ENCODE measurements around the gene ZBTB47. TPM values are rescaled to one million over a fixed set of nuclear protein-coding genes. Genes with fewer than 3 reads are reported as not detected.

The ZBTB47 gene
- total RNA-seq, 2 donors from 2014 or later, result 4.0 to 9.0 TPM

DNA sequence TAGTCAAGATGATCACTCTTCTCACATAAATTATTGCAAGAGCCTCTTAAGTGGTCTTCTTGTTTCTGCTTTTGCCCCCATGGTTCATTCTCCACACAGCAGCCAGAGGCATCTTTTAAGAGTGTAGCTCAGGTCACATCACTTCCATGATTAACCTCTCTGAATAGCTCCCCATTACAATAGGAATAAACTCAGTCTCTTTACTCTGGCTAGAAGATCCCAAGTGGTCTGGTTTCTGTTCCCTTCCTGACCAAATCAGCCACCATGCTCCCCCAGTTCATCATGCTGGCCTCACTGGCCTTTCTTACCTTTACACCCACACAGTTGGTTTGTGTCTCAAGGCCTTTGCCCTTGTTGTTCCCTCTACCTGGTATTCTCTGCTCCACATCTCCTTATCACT lies 40.9 kb downstream of the ZBTB47 start:
- H3K4me1 ChIP-seq, result no peaks in the 10 kb centered on the region
- intact Hi-C loops (cut with DNase I), result no loop called here
- DNase-seq, result no peak

DNA sequence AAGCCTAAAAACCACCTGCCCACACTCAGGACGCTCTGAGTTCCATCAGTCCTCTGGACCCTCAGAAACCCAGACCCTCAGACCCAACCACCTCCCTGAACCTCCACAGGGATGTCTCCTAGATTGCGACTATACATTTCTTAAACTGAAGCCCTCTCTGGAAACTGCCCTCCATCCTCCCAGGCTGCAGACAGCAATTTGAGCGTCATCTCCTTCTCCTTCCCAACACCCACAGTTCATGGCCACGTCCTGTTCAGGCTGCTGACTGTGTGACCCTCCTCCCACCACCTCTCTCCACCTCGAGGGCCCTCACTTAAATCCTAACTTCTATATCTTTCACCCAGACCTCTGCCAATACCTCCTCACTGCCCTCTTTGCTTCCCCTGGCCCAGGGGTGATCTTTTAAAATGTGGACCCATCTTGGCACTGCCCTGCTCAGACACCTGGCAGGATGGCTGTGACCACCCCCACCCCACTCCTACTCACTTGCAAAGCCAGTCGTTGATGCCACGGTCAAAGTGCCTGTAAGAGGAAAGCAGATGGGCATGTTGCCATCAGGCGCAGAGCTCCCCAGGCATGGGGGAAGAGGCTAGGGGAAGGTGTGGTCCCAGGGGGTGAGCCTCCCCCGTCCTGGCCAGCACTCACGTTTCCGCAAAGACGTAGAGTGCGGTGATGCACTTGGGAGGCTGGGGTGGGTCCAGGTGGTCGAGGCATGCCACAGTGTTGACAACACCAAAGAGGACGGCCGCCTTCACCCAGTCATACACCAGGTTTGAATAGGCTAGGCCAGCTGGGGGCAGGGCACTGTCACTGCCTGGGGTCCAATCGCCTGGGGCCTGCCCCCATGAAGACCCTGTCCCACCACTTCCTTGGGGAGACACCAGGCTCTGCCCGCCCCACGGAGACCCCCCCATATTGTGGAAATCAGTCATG lies 43.1 kb downstream of the ZBTB47 start:
- no peaks in the 10 kb centered on the region for H3K9me3 ChIP-seq
- intact Hi-C loops (cut with DNase I), result no loop called here
- H3K27me3 ChIP-seq, result no peaks in the 10 kb centered on the region
- H3K4me1 ChIP-seq, result no peaks in the 10 kb centered on the region
- H3K27ac ChIP-seq, result no peak overlapping the region
- DNase-seq, result no peak
- no peak overlapping the region for H3K4me3 ChIP-seq
- TF ChIP-seq, protein P1, sequence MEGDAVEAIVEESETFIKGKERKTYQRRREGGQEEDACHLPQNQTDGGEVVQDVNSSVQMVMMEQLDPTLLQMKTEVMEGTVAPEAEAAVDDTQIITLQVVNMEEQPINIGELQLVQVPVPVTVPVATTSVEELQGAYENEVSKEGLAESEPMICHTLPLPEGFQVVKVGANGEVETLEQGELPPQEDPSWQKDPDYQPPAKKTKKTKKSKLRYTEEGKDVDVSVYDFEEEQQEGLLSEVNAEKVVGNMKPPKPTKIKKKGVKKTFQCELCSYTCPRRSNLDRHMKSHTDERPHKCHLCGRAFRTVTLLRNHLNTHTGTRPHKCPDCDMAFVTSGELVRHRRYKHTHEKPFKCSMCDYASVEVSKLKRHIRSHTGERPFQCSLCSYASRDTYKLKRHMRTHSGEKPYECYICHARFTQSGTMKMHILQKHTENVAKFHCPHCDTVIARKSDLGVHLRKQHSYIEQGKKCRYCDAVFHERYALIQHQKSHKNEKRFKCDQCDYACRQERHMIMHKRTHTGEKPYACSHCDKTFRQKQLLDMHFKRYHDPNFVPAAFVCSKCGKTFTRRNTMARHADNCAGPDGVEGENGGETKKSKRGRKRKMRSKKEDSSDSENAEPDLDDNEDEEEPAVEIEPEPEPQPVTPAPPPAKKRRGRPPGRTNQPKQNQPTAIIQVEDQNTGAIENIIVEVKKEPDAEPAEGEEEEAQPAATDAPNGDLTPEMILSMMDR (IDR thresholded peaks at IDR 0.05), result no peak
- H3K9ac ChIP-seq (ENCODE audit: low read depth in 2 of 2, low read length in 2 of 2), result no peak overlapping the region
- H3K36me3 ChIP-seq, result no peaks in the 10 kb centered on the region

More for the DNA sequence above, 40.9 kb downstream of the ZBTB47 start:
- Histone ChIP-seq H3K9me3 (no peaks in the 10 kb centered on the region), H3K4me3 (no peak overlapping the region), H3K9ac (ENCODE audit: low read depth in 2 of 2, low read length in 2 of 2) (no peak overlapping the region), H3K27me3 (no peaks in the 10 kb centered on the region), H3K27ac (no peak overlapping the region), H3K36me3 (no peaks in the 10 kb centered on the region)
- TF ChIP-seq, protein P1 (IDR thresholded peaks at IDR 0.05), result no peak

DNA sequence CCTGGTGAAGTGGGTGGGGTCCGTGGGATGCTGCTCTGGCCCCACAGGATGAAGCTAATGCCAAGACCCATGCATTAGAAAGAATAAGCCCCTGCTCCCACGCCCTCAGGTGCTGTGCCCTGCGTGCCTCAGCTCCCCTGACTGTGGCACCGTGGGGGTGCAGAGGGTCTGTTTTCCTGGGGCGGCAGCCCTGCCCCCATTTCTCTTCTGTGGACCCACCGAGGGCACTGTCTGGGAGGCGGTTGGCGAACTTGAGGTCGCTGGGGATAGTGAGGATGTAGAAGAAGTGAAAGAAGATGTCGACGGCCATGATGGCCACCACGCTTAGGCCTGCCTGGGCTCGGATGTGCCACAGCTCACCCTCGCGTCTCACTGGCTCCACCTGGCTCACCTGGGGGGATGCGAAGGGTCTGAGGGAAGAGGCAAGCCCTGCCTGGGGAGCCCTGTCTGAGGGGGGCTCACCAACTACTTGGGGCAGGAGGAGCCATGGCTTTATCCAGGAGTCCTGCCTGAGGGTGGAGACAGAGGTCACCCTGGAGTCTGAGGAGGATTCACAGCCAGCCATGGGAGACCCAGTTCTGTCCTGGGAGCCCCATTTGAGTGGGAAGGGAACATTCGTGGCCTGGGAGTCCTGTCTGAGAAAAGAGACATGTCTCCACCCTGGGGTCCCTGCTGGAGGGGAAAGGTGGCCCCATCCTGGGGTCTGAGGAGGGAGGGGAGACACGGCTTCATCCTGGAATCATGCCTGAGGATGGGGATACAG lies 44.0 kb downstream of the ZBTB47 start:
- TF ChIP-seq, protein P1 (IDR thresholded peaks at IDR 0.05), result no peak
- DNase-seq, result no peak
- Histone ChIP-seq H3K4me1 (no peaks in the 10 kb centered on the region), H3K9me3 (no peaks in the 10 kb centered on the region), H3K4me3 (no peak overlapping the region), H3K27me3 (no peaks in the 10 kb centered on the region), H3K27ac (no peak overlapping the region), H3K9ac (ENCODE audit: low read depth in 2 of 2, low read length in 2 of 2) (no peak overlapping the region), H3K36me3 (no peaks in the 10 kb centered on the region)
- intact Hi-C loops (cut with DNase I), result no loop called here

DNA sequence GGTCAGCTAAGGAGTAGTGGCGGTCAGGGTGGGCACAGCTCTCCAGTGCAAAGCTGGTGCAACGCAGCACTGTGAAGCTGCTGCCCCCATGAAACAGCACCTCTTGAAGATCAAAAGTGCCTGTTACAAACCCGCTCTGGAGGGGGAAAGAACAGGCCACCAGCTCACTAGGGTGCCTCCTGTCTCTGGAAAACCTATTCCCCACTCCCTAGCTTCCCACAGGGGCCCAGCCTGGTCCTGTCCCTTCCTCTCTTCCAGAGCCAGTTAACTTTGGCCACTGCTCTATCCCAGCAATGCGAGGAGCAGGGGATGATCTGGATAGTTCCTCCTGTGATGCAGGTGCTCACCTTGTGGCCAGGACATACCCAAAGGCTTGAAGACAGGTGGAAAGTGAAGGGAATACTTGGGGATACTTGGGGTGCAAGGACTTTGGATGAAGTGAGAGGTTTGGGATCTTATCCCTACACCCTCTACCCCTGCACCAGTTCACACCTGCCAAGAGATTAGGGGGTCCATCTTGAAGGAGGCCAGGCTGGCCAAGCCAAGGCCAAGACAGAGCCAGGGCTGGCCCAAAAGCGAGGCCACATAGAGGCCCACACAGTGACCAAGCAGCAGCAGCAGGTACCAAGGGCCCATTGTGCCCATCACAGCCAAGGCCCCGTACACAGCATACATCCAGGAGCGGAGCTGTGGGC lies 44.9 kb downstream of the ZBTB47 start:
- H3K4me3 ChIP-seq, result no peak overlapping the region
- H3K9me3 ChIP-seq, result no peaks in the 10 kb centered on the region
- intact Hi-C loops (cut with DNase I), result no loop called here
- H3K4me1 ChIP-seq, result no peaks in the 10 kb centered on the region
- no peaks in the 10 kb centered on the region for H3K27me3 ChIP-seq
- H3K27ac ChIP-seq, result no peak overlapping the region
- DNase-seq, result no peak
- no peaks in the 10 kb centered on the region for H3K36me3 ChIP-seq
- no peak overlapping the region for H3K9ac ChIP-seq (ENCODE audit: low read depth in 2 of 2, low read length in 2 of 2)
- TF ChIP-seq, protein P1 (IDR thresholded peaks at IDR 0.05), result no peak

DNA sequence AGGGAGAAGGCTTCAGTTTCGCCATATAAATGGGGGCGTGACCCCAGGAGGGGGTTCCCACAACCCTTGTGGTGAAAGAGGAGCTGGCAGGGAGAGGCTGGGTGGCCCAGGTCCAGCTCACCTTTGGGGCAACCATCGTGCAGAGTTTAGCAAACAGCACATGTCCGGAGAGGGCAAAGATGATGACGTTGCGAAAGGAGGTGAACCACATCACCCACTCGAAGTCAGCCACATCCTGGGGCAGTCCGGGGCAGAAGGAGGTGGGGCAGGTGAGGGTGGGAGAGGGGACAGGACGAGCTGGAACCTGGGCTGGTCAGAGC lies 45.4 kb downstream of the ZBTB47 start:
- Histone ChIP-seq H3K27me3 (no peaks in the 10 kb centered on the region), H3K9ac (ENCODE audit: low read depth in 2 of 2, low read length in 2 of 2) (no peak overlapping the region), H3K36me3 (no peaks in the 10 kb centered on the region), H3K9me3 (no peaks in the 10 kb centered on the region), H3K4me1 (no peaks in the 10 kb centered on the region), H3K27ac (no peak overlapping the region), H3K4me3 (no peak overlapping the region)
- DNase-seq, result no peak
- TF ChIP-seq, protein P1 (IDR thresholded peaks at IDR 0.05), result no peak
- intact Hi-C loops (cut with DNase I), result no loop called here

Measured in colonic mucosa (tissue), 4 donors.